SKM-1 (cell line): Measurements from ENCODE around the gene CADM2.

ENCODE experiments used
- DNase-seq: peaks from one replicate; lab custom pipeline; 2025; ENCODE audit not compliant: unreplicated experiment; lab: John Stamatoyannopoulos, UW

The CADM2 gene

GRCh38 chr3:85780806-85781205, 822.0 kb downstream of the CADM2 start:
- no peak for DNase-seq

- DNase-seq, result no peak
Measured at GRCh38 chr3:85781806-85782205, 823.0 kb downstream of the CADM2 start.

- DNase-seq, result no peak
Measured at GRCh38 chr3:85783291-85783690, 824.5 kb downstream of the CADM2 start.

GRCh38 chr3:85785766-85786165, 827.0 kb downstream of the CADM2 start:
- no peak for DNase-seq

GRCh38 chr3:85790445-85791030, 831.7 kb downstream of the CADM2 start:
- no peak for DNase-seq

GRCh38 chr3:85796140-85796539, 837.4 kb downstream of the CADM2 start:
- no peak for DNase-seq

GRCh38 chr3:85800676-85801075, 841.9 kb downstream of the CADM2 start:
- no peak for DNase-seq

- no peak for DNase-seq
Measured at GRCh38 chr3:85801955-85802354, 843.2 kb downstream of the CADM2 start.

- DNase-seq, result no peak
Measured at GRCh38 chr3:85808755-85809154, 850.0 kb downstream of the CADM2 start.

- no peak for DNase-seq
Measured at GRCh38 chr3:85821130-85821756, 862.5 kb downstream of the CADM2 start.

- no peak for DNase-seq
Measured at GRCh38 chr3:85835857-85836440, 877.2 kb downstream of the CADM2 start.

GRCh38 chr3:85837402-85837801, 878.6 kb downstream of the CADM2 start:
- no peak for DNase-seq

GRCh38 chr3:85838921-85839320, 880.1 kb downstream of the CADM2 start:
- no peak for DNase-seq

GRCh38 chr3:85842081-85842480, 883.3 kb downstream of the CADM2 start:
- no peak for DNase-seq

GRCh38 chr3:85846940-85847339, 888.2 kb downstream of the CADM2 start:
- no peak for DNase-seq

- DNase-seq, result no peak
Measured at GRCh38 chr3:85851071-85851470, 892.3 kb downstream of the CADM2 start.

GRCh38 chr3:85853805-85854204, 895.0 kb downstream of the CADM2 start:
- DNase-seq, result no peak

- DNase-seq, result no peak
Measured at GRCh38 chr3:85862893-85863455, 904.2 kb downstream of the CADM2 start.

GRCh38 chr3:85864896-85865295, 906.1 kb downstream of the CADM2 start:
- DNase-seq, result no peak

- DNase-seq, result no peak
Measured at GRCh38 chr3:85867072-85867471, 908.3 kb downstream of the CADM2 start.

- no peak for DNase-seq
Measured at GRCh38 chr3:85875589-85875988, 916.8 kb downstream of the CADM2 start.

- no peak for DNase-seq
Measured at GRCh38 chr3:85877631-85878030, 918.8 kb downstream of the CADM2 start.
